NOMO-1 treated with dmso at 0.1 percent for 144 hours (cell line): Measurements from ENCODE around the gene ANO3.

Experiments used
- DNase-seq: peaks from one replicate; lab custom pipeline; 2025; ENCODE audit not compliant: unreplicated experiment; lab: John Stamatoyannopoulos, UW

Gene ANO3

DNA sequence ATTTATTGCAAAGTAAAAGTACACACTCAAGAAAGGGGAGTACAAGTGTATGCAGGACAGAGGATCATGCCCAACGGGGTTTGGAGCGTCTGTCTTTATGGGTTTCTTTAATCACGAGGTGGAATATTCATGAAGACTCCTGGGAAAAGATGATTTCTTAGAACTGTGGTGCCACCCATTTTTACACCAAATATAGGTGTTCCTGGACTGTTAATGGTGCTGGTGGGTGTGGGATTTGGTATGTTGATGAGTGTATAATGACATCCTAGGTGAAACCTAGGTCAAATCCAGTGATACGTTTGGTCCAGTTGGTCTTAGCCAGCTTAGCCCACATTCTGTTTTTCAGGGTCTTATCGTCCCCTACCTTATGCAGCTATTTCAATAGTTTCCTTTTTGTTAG lies 21.1 kb downstream of the ANO3 start:
- DNase-seq = no peak

- no peak for DNase-seq
Observed at GRCh38 chr11:26359055-26359454, 27.1 kb downstream of the ANO3 start.

DNA sequence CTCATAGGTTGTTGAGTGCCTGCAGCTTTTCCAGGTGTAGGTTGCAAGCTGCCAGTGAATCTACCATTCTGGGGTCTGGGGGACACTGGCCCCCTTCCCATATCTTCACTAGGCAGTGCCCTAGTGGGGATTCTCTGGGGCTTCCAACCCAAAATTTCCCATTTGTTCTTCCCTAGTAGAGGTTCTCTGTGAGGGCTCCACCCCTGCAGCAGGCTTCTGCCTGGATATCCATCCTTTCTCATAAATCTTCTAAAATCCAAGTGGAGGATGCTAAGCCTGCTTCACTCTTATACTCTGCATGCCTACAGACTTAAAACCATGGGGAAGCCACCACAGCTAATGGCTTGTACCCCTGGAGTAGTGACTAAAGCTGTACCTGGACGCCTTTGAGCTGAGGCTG lies 33.4 kb downstream of the ANO3 start:
- DNase-seq = no peak

DNA sequence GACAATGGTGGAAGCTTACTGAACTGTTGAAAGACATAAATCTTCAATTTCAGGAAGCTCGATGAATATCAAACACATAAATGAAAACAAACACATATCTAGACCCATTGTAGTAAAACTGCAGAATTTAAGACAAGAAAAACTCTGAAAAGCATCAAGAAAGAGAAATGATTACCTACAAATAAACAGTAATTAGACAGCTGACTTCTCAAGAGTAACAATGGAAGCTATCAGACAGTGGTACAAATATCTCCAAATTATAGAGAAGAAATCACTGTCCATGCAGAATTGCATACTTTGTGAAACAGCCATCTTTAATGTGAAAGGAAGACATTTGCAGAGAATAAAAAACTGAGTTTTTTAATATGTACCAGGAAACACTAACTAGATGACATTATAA lies 45.7 kb downstream of the ANO3 start:
- DNase-seq = no peak

GRCh38 chr11:26399336-26399735 lies 67.4 kb downstream of the ANO3 start:
- no peak for DNase-seq

DNA sequence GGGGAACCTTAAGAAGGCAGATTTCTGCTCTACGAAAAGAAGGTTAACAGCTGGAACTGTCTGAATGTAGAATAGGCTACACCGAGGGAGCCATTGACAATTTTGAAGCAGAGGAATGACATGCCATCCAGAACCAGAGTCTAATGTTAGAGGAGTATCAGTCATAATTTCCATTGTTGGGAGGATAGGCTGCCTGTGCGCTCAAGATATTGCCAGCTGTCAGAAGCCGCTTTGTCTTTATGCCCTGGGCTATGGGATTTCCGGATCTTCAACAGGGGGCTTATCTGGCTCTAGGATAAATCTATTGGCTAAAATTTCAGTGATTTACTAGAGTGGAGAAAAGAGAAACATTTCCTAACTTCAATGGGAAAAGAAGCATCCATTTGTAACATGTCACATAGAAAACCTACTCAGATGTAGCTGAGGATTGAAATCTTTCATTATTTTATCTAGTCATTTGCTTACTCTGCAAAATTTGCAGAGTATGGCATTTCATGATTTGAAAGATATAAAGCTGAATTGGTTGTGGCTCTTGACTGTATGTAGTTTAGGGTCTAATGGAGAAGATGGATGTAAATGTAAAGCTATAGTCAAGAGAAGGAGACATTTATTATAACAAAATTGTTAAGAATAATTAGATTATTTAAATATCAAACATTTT lies 78.9 kb downstream of the ANO3 start:
- no peak for DNase-seq

- DNase-seq = no peak
Observed at GRCh38 chr11:26412955-26413354, 81.0 kb downstream of the ANO3 start.

GRCh38 chr11:26418386-26418912 lies 86.5 kb downstream of the ANO3 start:
- DNase-seq = no peak

DNA sequence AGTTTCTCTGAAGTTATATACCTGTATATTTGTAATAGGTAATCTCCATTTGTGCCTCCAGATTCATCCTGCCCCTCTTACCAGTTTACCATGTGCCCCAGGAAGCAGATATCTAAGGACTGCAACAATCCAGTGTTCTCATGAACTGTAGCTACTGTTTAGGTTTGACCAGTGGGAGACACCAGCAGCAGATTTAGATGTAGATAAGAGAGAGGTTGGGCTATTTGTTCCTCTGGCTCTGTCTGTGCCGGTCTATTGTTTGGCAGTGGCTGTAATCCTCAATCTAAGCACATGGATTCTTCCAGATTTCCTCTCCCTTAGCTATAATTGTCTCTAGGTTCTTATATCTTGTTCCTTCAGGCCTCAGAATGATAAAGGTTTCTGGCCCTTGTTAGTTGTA lies 88.4 kb downstream of the ANO3 start:
- no peak for DNase-seq

DNA sequence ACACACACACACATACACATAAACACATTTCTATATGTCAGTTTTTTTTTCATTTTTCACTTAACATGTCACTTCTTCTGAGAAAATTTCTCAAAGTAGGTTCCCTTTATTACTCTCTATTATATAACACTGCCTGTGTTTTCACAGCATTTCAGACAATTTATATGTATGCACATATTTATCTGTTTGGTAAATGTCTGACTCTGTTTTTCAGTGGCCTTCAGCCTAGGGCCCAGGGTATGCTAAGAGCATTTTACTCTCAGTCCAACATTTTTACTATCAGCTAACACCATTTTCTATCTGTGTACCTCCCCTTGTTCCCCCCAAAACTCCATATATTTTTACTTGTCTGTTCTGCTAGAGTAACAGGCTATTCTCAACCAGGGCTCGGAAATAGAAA lies 92.3 kb downstream of the ANO3 start:
- no peak for DNase-seq

DNA sequence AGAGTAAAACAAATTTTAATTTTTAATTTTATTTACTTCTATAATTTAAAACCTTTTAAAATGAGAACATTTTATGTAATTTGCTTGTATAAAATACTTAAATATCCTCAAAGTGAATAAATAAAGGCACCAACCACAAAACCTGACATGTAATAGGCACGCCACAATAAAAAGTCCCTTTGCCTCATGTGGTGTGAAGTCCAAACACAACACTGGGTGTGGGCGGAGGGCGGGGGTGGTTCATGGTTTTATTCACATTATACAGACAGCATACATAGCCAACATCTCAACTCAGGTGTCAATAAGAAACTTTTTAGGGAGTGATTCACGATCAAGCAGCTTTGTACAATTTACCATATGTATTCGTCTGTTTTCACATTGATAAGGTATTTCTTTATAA lies 107.9 kb downstream of the ANO3 start:
- no peak for DNase-seq

GRCh38 chr11:26442131-26442530 lies 110.2 kb downstream of the ANO3 start:
- DNase-seq = no peak

DNA sequence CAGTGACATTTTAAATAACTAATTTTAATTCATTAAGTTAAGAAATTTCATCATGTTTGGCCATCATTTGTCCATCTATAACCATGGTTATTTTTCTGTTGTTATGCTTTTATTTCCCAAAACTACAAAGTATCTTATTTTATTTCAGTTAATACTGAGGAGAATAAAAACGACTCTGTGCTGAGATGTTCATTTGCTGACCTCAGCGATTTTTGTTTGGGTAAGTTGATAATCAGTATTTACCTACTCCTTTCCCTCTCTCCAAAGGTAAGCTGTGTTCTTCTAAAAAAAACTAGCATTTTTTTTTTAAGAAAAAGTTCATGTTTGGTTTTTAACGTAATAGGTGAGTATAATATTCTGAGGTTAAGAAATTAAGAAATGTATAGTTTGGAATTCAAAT lies 111.7 kb downstream of the ANO3 start:
- DNase-seq = no peak

DNA sequence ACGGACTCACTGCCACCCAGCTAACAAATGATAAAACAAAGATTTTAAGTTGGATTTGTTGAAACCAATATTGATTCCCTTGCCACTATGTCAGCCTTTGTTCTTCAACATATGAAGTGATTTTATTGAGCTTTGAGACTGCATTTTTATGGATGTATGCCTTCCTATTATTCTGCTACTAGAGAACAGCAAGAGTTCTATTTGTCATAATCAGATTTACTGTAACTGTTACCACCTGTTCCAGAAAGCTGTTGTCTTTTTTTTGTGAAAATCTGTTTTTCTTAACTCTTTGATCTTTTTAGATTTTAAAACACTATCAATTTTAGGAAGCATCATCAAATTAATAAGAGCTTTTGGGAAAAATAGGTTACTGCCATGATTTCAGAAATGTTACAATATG lies 125.7 kb downstream of the ANO3 start:
- no peak for DNase-seq

- no peak for DNase-seq
Observed at GRCh38 chr11:26465274-26465673, 133.3 kb downstream of the ANO3 start.

DNA sequence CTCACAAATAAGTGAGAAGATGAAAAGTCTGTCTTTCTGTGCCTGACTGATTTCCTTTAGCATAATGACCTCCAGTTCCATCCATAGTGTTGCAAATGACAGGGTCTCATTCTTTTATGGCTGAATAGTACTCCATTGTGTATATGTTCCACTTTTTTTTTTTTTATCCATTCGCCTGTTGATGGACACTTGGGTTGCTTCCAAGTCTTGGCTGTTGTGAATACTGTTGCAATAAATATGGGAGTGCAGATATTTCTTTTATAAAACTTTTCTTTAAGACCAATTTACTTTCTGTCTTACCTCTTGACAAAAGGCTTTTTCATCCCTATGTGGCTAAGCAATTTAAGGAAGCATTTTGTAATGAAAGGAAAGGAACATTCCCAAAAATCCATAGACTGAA lies 135.6 kb downstream of the ANO3 start:
- DNase-seq = no peak

DNA sequence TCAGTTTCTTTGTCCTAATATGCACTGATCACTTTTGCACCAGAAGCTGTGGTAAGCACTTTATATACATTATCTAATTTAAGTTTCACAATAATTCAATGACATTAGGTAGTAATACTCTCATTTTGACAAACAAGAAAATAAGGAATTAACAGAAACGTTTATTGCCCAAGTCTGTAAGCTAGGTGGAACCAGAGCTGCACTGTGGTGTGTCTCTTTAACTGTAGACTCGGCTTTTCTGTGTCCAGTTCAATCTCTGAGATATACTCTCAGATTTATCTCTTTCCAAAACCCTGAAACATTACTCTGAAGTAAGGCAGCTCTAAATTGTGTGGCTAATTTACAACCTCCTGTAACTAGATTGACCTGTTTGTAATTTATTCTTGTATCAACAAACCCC lies 139.1 kb downstream of the ANO3 start:
- DNase-seq = no peak

GRCh38 chr11:26473216-26474194 lies 141.6 kb downstream of the ANO3 start:
- no peak for DNase-seq

- DNase-seq = no peak
Observed at GRCh38 chr11:26474401-26474800, 142.5 kb downstream of the ANO3 start.

- DNase-seq = no peak
Observed at GRCh38 chr11:26477396-26477795, 145.5 kb downstream of the ANO3 start.

GRCh38 chr11:26478710-26479109 lies 146.8 kb downstream of the ANO3 start:
- DNase-seq = no peak

GRCh38 chr11:26480041-26480440 lies 148.1 kb downstream of the ANO3 start:
- no peak for DNase-seq
